ENCODE data around the gene HBG1. TPM values are rescaled to one million over a fixed set of nuclear protein-coding genes. Genes with fewer than 3 reads are reported as not detected.
"Not testable (repeated sequence)": the region's sequence is repeated elsewhere in the genome, so short reads cannot be mapped to it uniquely, and the experiment has no call there.

The HBG1 gene
- total RNA-seq, 2 donors from 2014 or later, result not detected

DNA sequence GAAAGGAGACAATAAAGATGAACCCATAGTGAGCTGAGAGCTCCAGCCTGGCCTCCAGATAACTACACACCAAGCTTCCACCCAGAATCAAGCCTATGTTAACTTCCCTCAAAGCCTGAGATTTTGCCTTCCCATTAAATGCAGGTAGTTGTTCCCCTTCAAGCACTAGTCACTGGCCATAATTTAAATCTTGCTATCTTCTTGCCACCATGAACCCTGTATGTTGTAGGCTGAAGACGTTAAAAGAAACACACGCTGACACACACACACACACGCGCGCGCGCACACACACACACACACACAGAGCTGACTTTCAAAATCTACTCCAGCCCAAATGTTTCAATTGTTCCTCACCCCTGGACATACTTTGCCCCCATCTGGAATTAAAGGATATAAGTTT is 1.2 kb downstream of the HBG1 start:
- not testable (repeated sequence) for DNase-seq

DNA sequence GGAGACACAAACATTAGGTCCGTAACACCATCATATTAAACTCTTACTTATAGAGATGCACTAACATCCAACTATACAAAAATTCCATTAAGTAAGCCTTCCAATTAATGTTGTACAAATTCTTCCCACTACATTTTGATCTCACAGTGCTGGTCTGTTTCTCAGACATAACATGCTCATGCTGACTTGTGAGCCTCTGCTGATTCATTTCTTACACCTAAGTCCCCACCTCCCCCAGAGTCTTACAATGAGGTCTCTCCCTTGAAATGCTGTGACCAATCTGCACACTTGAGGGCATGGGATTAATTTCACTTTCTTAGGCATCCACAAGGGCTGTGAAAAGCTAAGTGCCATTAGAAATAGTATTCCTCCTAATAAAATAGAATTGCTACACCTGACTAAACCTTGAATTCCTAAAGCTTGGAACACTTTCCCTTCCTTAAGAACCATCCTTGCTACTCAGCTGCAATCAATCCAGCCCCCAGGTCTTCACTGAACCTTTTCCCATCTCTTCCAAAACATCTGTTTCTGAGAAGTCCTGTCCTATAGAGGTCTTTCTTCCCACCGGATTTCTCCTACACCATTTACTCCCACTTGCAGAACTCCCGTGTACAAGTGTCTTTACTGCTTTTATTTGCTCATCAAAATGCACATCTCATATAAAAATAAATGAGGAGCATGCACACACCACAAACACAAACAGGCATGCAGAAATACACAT is 2.0 kb downstream of the HBG1 start:
- Mint-ChIP-seq H3K36me3 (ENCODE audit: low read depth) (no peaks in the 10 kb centered on the region), H3K4me1 (no peaks in the 10 kb centered on the region), H3K4me3 (no peak overlapping the region), H3K27ac (no peak overlapping the region), H3K27me3 (peaks cover 42% of the 10 kb centered on the region)
- no peaks in the 10 kb centered on the region for H3K9me3 ChIP-seq (ENCODE audit: control insufficient read depth, low read length, poor library complexity, severe bottlenecking)
- DNase-seq (no peak), ATAC-seq (no peak)

More for the DNA sequence above, 1.2 kb downstream of the HBG1 start:
- ATAC-seq; H3K4me3 Mint-ChIP-seq; H3K4me1 Mint-ChIP-seq; H3K9me3 ChIP-seq (ENCODE audit: control insufficient read depth, low read length, poor library complexity, severe bottlenecking); H3K27ac Mint-ChIP-seq; H3K36me3 Mint-ChIP-seq (ENCODE audit: low read depth): not testable (repeated sequence)
- peaks cover 43% of the 10 kb centered on the region for H3K27me3 Mint-ChIP-seq

DNA sequence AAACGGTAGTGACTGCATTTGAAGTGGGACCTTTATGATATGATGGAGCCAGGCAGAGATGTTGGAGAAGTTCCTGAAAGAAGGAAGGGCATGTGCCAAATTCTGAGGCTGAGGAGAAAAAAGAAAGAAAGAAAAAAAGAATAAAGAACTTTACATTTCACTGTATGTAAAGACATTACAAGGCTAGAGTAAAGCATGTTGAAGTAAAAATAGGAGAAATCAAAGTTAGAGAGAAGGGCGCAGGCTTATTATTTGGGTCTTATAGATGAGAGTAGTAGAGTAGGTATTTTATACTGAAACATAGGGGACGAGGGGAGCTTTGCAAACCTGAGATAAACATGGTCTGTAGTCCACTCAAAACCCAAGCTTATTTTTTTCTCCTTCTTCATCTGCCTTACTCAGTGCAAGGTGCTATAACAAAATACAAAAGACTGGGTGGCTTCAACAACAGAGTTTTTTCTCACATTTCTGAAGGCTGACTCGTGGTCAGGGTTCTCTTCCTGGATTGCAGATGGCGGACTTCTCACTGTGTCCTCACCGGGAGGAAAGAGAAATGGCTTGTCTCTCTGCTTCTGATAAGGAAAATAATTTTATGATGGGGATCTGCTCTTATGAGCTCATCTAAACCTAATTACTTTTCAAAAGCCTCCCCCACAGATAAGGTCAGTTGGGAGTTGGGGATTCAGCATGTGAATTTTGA is 2.7 kb downstream of the HBG1 start:
- Mint-ChIP-seq H3K4me3 (no peak overlapping the region), H3K27me3 (peaks cover 45% of the 10 kb centered on the region), H3K27ac (no peak overlapping the region), H3K4me1 (no peaks in the 10 kb centered on the region), H3K36me3 (ENCODE audit: low read depth) (no peaks in the 10 kb centered on the region)
- no peaks in the 10 kb centered on the region for H3K9me3 ChIP-seq (ENCODE audit: control insufficient read depth, low read length, poor library complexity, severe bottlenecking)
- DNase-seq (no peak), ATAC-seq (no peak)

DNA sequence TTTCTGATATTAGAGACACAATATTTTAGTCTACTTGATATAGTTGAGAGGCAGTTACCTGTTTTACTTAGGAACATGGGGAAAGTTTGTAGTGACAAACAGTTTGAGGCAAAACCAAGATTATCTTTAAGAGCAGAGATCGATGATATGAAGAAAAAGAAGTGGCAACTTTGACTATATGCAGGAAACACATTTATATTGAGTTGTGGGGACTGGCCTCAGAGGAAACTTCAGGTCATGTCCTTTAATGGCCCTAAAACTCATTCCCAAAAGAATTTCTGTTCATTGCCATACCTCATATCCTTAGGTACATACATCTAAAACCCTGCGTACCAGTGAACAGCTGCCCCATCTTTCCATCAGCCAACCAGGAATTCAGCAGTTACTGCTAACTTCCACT is 4.5 kb downstream of the HBG1 start:
- H3K27ac Mint-ChIP-seq, result no peak overlapping the region
- ATAC-seq (no peak), DNase-seq (no peak)
- no peaks in the 10 kb centered on the region for H3K4me1 Mint-ChIP-seq
- H3K9me3 ChIP-seq (ENCODE audit: control insufficient read depth, low read length, poor library complexity, severe bottlenecking), result no peaks in the 10 kb centered on the region
- peaks cover 38% of the 10 kb centered on the region for H3K27me3 Mint-ChIP-seq
- no peak overlapping the region for H3K4me3 Mint-ChIP-seq
- H3K36me3 Mint-ChIP-seq (ENCODE audit: low read depth), result no peaks in the 10 kb centered on the region

DNA sequence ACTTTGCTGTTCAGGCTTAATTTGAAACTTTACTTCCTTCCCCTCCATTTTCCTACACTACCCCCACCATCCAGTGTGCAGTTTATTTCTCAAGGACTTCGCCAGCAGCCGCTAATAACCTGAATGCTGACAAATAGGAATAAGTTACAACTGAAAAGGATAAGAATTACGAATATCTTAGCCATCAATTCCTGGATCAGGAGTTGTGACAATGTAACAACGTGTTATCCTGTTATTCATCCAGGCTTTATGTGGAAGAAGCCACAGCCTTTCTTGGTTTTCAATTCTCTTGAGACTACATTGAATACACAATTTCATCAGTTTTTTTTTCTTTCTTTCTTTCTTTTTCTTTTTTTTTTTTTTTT is 5.9 kb downstream of the HBG1 start:
- Mint-ChIP-seq H3K4me1 (no peaks in the 10 kb centered on the region), H3K27ac (no peak overlapping the region), H3K27me3 (peaks cover 36% of the 10 kb centered on the region), H3K4me3 (no peak overlapping the region), H3K36me3 (ENCODE audit: low read depth) (no peaks in the 10 kb centered on the region)
- no peak for ATAC-seq
- no peaks in the 10 kb centered on the region for H3K9me3 ChIP-seq (ENCODE audit: control insufficient read depth, low read length, poor library complexity, severe bottlenecking)
- no peak for DNase-seq

DNA sequence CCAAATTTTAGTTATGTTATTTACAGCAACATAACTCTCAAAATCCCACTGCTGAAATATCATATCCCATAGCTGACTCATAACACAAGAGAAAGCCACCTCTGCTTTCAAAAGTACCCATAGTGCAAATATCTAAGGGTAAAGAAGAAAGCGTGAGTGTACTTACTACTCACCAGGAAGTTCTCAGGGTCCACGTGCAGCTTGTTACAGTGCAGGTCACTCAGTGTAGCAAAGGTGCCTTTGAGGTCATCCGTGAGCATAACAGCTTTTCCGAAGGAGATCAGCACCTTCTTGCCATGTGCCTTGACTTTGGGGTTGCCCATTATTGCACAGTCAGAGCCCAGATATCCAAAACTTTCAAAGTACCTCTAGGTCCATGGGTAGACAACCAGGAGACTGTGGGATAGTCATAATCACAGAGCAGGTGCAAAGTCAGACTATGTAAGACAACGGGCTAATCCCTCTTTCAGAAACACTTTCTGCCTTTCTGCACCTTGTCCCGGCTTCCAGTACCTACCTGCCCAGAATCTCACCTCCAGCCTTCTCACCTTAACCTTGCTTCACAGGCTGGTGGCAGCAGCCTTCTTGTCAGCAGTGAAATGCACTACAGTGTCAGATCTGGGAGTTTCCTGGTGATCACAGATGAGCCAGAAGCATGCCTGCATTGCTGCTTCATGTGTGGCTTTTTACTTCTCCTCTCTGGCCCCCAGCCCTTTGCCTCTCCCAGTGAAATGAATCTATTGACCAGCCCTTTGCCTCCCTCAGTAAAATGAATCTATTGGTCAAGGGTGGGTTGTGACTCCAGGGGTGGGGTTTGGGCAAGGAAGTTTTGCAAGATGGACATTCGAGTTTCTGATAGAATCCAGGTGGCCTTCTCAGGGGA is 6.5 kb downstream of the HBG1 start:
- Mint-ChIP-seq H3K4me1 (no peaks in the 10 kb centered on the region), H3K36me3 (ENCODE audit: low read depth) (no peaks in the 10 kb centered on the region), H3K27ac (no peak overlapping the region), H3K27me3 (peaks cover 36% of the 10 kb centered on the region), H3K4me3 (no peak overlapping the region)
- DNase-seq, result no peak
- no peaks in the 10 kb centered on the region for H3K9me3 ChIP-seq (ENCODE audit: control insufficient read depth, low read length, poor library complexity, severe bottlenecking)
- ATAC-seq, result no peak

DNA sequence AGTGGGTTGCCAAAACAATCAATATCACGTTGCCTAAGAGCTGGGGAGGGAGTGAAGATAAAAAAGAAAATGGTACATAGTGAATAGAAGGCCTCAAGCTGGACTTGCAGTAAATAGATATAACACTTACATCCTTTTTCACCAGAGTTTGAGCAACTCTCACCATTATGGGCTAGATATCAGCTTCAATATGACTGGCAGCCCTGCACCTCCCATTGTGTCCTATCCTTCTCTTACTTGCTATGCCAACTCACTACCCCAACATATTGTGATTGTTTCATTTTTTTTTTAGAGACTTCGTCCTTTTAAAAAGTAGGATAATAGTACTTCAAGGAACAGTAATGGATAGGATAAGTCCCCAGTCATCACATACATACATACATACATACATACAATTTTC is 7.4 kb downstream of the HBG1 start:
- no peaks in the 10 kb centered on the region for H3K9me3 ChIP-seq (ENCODE audit: control insufficient read depth, low read length, poor library complexity, severe bottlenecking)
- DNase-seq, result no peak
- Mint-ChIP-seq H3K27me3 (peaks cover 36% of the 10 kb centered on the region), H3K36me3 (ENCODE audit: low read depth) (no peaks in the 10 kb centered on the region), H3K27ac (no peak overlapping the region), H3K4me1 (no peaks in the 10 kb centered on the region), H3K4me3 (no peak overlapping the region)
- no peak for ATAC-seq

DNA sequence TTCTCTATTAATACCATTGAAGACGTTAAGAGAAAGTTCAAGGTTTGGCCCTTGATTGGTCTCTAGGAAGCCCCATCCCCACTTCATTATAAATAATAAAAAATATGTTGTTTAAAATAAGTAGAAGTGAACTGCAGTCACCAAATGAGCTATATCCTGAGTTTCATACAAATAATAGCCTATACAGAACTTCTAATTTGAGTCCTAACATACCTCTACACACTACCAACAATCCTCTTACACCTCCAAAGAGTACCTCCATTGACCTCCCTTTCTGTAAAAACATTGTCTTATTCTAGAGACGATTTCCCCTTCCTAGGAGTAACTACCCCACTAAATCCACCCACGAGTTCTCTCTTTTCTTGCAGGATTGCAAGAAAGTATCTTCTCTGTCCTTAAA is 8.2 kb downstream of the HBG1 start:
- Mint-ChIP-seq H3K36me3 (ENCODE audit: low read depth) (no peaks in the 10 kb centered on the region), H3K27me3 (peaks cover 32% of the 10 kb centered on the region), H3K4me3 (no peak overlapping the region), H3K4me1 (no peaks in the 10 kb centered on the region), H3K27ac (no peak overlapping the region)
- H3K9me3 ChIP-seq (ENCODE audit: control insufficient read depth, low read length, poor library complexity, severe bottlenecking), result no peaks in the 10 kb centered on the region
- ATAC-seq, result no peak
- no peak for DNase-seq

DNA sequence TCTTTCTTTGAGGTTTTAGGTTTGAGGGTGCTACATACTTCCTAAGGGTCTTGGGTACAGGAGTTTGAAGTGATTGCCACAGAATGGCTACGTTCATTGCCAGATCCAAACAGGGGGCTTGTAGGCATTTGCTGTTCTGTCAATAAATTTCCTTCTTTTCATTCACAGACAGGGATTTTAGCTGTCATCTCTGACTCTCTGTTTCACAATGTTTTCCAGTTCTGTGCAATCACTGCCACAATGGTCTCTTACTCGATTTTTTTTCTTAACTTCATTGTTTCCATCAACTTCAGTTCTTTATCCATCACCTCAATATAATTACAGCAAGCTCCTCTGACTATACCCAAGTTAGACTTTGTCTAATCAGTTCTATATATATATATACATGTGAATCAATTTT is 9.2 kb downstream of the HBG1 start:
- Mint-ChIP-seq H3K4me1 (no peaks in the 10 kb centered on the region), H3K27me3 (peaks cover 30% of the 10 kb centered on the region), H3K4me3 (no peak overlapping the region), H3K36me3 (ENCODE audit: low read depth) (no peaks in the 10 kb centered on the region), H3K27ac (no peak overlapping the region)
- no peak for DNase-seq
- no peaks in the 10 kb centered on the region for H3K9me3 ChIP-seq (ENCODE audit: control insufficient read depth, low read length, poor library complexity, severe bottlenecking)
- no peak for ATAC-seq

DNA sequence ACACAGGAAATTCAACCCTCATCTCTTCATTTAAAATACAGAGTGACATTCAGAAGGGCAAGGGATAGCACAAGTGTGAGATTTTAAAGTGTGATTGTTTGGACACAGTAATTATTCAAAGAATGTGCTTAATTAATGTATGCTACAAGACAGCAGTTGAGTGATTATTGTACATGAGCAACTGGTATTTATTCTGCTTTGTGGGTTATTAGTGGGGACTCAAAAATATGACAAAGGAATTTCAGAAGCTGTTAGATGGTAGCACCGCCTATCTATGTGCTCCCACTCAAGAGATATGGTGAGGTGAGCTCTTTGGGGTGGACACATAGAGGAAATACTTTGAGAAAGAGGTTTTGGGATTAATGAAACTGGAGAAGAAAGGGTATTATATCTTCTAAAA is 9.6 kb downstream of the HBG1 start:
- DNase-seq (no peak), ATAC-seq (no peak)
- H3K9me3 ChIP-seq (ENCODE audit: control insufficient read depth, low read length, poor library complexity, severe bottlenecking), result no peaks in the 10 kb centered on the region
- H3K27me3 Mint-ChIP-seq, result peaks cover 27% of the 10 kb centered on the region
- H3K4me3 Mint-ChIP-seq, result no peak overlapping the region
- no peak overlapping the region for H3K27ac Mint-ChIP-seq
- no peaks in the 10 kb centered on the region for H3K4me1 Mint-ChIP-seq
- H3K36me3 Mint-ChIP-seq (ENCODE audit: low read depth), result no peaks in the 10 kb centered on the region

DNA sequence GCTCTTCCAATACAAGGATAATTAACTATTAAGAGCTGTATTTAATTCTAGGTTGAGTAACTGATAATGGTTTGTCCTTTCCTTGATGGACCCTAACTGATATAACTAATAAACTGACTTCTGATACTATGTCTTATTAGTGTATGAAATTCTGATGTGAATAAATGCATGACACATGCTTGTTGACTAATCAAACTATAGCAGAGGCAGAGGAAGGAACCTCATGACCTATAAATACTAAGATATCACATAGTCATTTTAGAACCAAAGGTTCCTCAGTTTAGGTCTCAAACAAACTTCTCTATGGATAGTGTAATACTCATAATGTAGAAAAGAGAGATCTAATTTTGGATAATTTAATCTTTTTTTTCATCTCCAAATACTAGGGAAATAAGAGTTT is 10.6 kb downstream of the HBG1 start:
- no peaks in the 10 kb centered on the region for H3K36me3 Mint-ChIP-seq (ENCODE audit: low read depth)
- peaks cover 5% of the 10 kb centered on the region for H3K4me1 Mint-ChIP-seq
- no peaks in the 10 kb centered on the region for H3K9me3 ChIP-seq (ENCODE audit: control insufficient read depth, low read length, poor library complexity, severe bottlenecking)
- ATAC-seq, result no peak
- DNase-seq, result no peak
- H3K27ac Mint-ChIP-seq, result no peak overlapping the region
- H3K4me3 Mint-ChIP-seq, result no peak overlapping the region
- peaks cover 20% of the 10 kb centered on the region for H3K27me3 Mint-ChIP-seq

DNA sequence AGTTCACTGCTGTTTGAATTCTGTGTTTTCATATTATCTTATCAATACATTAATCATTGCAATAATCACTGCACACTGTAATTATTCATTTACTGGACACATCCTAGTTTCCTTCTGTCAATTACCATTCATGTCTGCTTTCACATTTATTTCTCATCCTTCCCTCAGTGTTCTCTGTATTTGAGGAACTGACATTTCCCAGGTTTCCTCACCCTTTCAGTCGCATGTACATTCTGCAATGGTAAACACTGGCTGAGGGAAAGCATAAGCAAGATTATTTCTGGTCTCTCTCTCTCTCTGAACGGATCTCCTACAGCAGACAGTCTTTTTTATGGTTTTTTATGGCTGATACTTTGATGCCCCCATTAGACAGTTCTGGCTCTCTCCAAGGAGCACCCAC is 11.2 kb downstream of the HBG1 start:
- H3K27me3 Mint-ChIP-seq, result peaks cover 20% of the 10 kb centered on the region
- H3K27ac Mint-ChIP-seq, result no peak overlapping the region
- H3K4me1 Mint-ChIP-seq, result peaks cover 5% of the 10 kb centered on the region
- no peak overlapping the region for H3K4me3 Mint-ChIP-seq
- H3K9me3 ChIP-seq (ENCODE audit: control insufficient read depth, low read length, poor library complexity, severe bottlenecking), result no peaks in the 10 kb centered on the region
- ATAC-seq (no peak), DNase-seq (no peak)
- H3K36me3 Mint-ChIP-seq (ENCODE audit: low read depth), result no peaks in the 10 kb centered on the region

DNA sequence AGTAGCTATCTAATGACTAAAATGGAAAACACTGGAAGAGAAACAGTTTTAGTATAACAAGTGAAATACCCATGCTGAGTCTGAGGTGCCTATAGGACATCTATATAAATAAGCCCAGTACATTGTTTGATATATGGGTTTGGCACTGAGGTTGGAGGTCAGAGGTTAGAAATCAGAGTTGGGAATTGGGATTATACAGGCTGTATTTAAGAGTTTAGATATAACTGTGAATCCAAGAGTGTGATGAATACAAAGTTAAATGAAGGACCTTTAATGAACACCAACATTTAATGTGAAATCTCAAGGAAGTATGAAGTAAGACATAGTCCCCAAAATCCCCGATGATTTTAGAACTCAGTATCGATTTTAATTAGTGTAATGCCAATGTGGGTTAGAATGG is 12.2 kb downstream of the HBG1 start:
- Mint-ChIP-seq H3K4me3 (no peak overlapping the region), H3K36me3 (ENCODE audit: low read depth) (no peaks in the 10 kb centered on the region), H3K4me1 (peaks cover 5% of the 10 kb centered on the region), H3K27me3 (peaks cover 19% of the 10 kb centered on the region), H3K27ac (no peak overlapping the region)
- H3K9me3 ChIP-seq (ENCODE audit: control insufficient read depth, low read length, poor library complexity, severe bottlenecking), result no peaks in the 10 kb centered on the region
- ATAC-seq (no peak), DNase-seq (no peak)

Measured in T-helper 17 cell (primary cell).